Cardiac muscle cell (in vitro differentiated cells and primary cell): ENCODE measurements around the gene SZT2. TPM values are rescaled to one million over a fixed set of nuclear protein-coding genes. Genes with fewer than 3 reads are reported as not detected.
A peak's percentile ranks its signal among the peaks of the same experiment; 100 is the strongest.

Experiments
- DNase-seq, 2 donors: peaks; one replicate each; pipeline versions ENCODE4 v3.0.0 to v3.0.0-alpha.2; 2010 to 2017; ENCODE audit warnings: low read depth in 1 of 2, low spot score in 1 of 2
- H3K27ac ChIP-seq: fragments of 200-600 bp; sonication (generic); 2 replicates; pipeline ENCODE4 v1.5.1; 2016
- H3K27me3 ChIP-seq: fragments of 200-600 bp; sonication (generic); 2 replicates; pipeline ENCODE4 v1.6.0; 2016; ENCODE audit warnings: control low read depth
- H3K36me3 ChIP-seq: fragments of 200-600 bp; sonication (generic); 2 replicates; pipeline ENCODE4 v1.5.1; 2016; ENCODE audit warnings: control low read depth
- H3K4me1 ChIP-seq: fragments of 200-600 bp; sonication (generic); 2 replicates; pipeline ENCODE4 v1.8.1; 2017; ENCODE audit warnings: low read depth, mild to moderate bottlenecking, mixed run types
- H3K4me3 ChIP-seq: fragments of 200-600 bp; sonication (generic); 2 replicates; pipeline ENCODE4 v1.5.1; 2016; ENCODE audit warnings: mild to moderate bottlenecking
- H3K9me3 ChIP-seq: fragments of 200-600 bp; sonication (generic); 2 replicates; pipeline ENCODE4 v1.5.1; 2017; ENCODE audit warnings: low read depth, mild to moderate bottlenecking, control low read depth
- polyA plus RNA-seq: library from polyadenylated mRNA; unstranded; fragments of >200 nt; fragmentation: Nextera tagmentation; extraction: Ambion mirVana; gene quantifications from 2 replicates; pipeline ENCODE4 v1.2.1, GENCODE V29; 2016
- total RNA-seq: library from RNA; depleted of rRNA; stranded (reverse); fragments of >200 nt; gene quantifications from 2 replicates; pipeline ENCODE4 v1.2.3, GENCODE V29; 2016
- TF ChIP-seq, protein P1 (sequence below): IDR thresholded peaks from 2 replicates; pipeline ENCODE4 v1.5.1; 2012; ENCODE audit warnings: low read depth, mild to moderate bottlenecking, low read length

Gene SZT2
- total and polyA plus RNA-seq, 2 experiments from 2014 or later, result 11.5 to 28.2 TPM

DNA sequence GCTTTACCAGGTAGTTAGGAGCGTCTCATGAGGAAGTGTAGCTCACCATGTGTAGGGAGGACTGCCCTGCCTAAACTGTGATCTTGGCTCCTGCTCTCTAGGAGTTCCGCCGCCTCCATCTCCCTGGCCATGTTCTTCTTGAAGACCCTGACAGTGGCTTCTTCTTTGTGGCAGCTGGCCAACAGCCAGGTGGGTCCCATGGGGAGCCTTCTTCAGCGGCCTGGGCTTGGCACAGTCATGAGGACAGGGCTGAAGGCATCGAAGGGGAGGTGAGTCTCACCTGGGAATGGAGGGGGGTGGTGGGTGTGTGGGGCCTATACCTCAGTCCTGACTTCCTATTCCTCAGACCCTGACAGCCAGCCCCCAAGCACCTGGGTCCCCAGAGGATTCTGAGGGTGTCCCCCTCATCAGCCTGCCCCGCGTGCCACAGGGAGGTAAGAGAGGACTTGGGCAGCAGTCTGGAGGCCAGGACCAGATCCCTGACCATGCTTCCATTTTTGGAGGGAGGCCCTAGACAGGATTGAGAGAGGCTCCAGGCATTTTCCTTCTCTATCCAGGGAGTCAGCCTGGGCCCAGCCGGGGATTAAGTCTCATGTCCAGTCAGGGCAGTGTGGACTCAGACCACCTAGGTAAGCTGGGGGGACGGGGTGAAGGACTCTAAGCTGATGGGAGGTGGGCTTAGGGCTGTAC, 42.6 kb downstream of the SZT2 start:
- Histone ChIP-seq H3K4me3 (no peak overlapping the region), H3K9me3 (no peaks in the 10 kb centered on the region), H3K27me3 (no peaks in the 10 kb centered on the region), H3K27ac (no peak overlapping the region), H3K36me3 (peaks cover 36% of the 10 kb centered on the region), H3K4me1 (peaks cover 5% of the 10 kb centered on the region)
- DNase-seq, result no peak
- TF ChIP-seq, protein P1, sequence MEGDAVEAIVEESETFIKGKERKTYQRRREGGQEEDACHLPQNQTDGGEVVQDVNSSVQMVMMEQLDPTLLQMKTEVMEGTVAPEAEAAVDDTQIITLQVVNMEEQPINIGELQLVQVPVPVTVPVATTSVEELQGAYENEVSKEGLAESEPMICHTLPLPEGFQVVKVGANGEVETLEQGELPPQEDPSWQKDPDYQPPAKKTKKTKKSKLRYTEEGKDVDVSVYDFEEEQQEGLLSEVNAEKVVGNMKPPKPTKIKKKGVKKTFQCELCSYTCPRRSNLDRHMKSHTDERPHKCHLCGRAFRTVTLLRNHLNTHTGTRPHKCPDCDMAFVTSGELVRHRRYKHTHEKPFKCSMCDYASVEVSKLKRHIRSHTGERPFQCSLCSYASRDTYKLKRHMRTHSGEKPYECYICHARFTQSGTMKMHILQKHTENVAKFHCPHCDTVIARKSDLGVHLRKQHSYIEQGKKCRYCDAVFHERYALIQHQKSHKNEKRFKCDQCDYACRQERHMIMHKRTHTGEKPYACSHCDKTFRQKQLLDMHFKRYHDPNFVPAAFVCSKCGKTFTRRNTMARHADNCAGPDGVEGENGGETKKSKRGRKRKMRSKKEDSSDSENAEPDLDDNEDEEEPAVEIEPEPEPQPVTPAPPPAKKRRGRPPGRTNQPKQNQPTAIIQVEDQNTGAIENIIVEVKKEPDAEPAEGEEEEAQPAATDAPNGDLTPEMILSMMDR, result no peak

DNA sequence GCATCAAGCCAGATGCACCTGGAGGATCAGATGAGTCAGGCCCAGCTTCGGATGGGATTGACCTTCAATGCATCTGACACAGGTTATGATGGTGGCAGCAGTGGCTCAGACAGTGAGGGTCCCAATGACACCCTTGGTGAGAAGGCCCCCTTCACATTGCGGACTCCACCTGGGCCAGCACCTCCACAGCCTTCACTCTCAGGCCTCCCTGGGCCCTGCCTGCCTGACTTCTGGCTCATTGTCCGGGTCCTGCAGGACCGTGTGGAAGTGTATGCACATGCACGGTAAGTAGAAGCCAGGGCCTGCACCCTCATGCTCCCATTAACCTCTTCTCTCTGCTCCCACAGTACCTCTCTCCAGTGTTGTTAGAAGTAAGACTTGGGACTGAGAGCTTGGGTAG, 43.2 kb downstream of the SZT2 start:
- Histone ChIP-seq H3K36me3 (peaks cover 31% of the 10 kb centered on the region), H3K9me3 (no peaks in the 10 kb centered on the region), H3K4me3 (no peak overlapping the region), H3K27me3 (no peaks in the 10 kb centered on the region), H3K27ac (no peak overlapping the region), H3K4me1 (peaks cover 5% of the 10 kb centered on the region)
- TF ChIP-seq, protein P1, result no peak
- DNase-seq, result no peak

DNA sequence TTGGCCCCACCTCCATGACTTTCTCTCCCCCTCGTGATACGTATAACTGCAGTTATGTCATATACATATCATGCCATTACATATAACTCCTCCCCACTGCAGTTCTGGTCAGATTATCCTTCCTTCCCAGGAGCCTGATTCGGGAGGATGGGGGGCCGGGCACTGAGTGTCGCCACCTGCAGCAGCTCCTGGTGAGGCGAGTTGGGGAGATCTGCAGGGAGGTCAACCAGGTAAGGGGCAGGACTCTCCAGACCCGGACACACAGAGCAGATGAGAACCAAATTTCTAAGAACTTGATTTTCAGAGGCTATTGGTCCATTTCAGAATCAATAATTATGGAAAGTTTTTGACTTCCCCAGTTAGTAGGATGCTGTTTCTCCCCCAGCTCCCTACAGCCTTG, 44.6 kb downstream of the SZT2 start:
- peaks cover 35% of the 10 kb centered on the region for H3K36me3 ChIP-seq
- H3K27ac ChIP-seq, result no peak overlapping the region
- DNase-seq, result no peak
- peaks cover 5% of the 10 kb centered on the region for H3K4me1 ChIP-seq
- TF ChIP-seq, protein P1, result no peak
- no peaks in the 10 kb centered on the region for H3K9me3 ChIP-seq
- H3K27me3 ChIP-seq, result no peaks in the 10 kb centered on the region
- no peak overlapping the region for H3K4me3 ChIP-seq

DNA sequence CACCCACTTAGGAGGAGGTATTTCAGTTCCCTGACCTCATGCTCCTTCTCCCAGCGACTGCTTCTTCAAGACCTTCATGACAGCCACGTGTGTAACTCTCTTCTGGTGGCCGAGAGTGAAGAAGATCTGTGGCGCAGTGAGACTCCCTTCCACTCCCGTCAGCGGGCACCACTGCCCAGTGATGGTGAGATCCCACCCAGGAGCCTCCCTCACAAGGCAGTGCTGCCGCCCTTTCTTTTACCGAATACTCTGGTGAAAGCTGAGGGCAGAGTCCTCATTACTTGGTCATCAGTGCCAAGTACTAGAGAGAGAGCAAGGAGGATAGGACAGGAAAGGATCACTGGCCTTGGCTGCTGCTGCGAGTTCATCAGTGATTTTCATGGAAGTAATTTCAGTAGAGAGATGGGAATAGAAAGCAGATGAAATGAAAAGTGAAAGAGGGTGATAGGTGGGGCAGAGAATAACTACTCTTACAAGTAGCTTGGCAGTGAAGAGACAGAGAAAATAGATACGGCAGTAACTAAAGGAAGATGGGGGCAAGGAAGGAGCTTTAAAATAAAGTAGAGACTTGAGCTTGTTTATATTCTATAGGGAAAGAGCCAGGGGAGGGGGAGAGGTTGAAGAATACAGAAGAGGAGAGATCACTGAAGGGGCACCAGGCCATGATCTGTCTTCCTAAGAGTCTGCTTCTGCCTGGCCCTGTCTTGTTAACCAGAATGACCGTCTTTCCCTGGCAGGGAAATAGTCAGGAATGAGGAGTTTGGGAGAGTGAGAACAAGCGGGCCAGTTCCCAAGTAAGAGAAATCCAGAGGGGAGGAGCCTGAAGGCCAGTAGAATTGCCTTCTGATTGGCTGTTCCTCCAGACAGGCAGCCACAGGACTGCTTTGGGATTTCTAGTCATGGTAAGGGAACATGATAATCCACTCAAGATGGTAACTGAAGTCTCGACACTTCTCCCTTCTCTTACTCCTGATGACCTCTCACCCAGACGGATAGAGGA, 45.7 kb downstream of the SZT2 start:
- H3K36me3 ChIP-seq, result peaks cover 43% of the 10 kb centered on the region
- H3K9me3 ChIP-seq, result no peaks in the 10 kb centered on the region
- TF ChIP-seq, protein P1, result no peak
- H3K4me1 ChIP-seq, result peaks cover 5% of the 10 kb centered on the region
- H3K4me3 ChIP-seq, result no peak overlapping the region
- H3K27ac ChIP-seq, result peak overlapping the region; percentile 23
- no peaks in the 10 kb centered on the region for H3K27me3 ChIP-seq
- peak; percentile 53 to 79 for DNase-seq

DNA sequence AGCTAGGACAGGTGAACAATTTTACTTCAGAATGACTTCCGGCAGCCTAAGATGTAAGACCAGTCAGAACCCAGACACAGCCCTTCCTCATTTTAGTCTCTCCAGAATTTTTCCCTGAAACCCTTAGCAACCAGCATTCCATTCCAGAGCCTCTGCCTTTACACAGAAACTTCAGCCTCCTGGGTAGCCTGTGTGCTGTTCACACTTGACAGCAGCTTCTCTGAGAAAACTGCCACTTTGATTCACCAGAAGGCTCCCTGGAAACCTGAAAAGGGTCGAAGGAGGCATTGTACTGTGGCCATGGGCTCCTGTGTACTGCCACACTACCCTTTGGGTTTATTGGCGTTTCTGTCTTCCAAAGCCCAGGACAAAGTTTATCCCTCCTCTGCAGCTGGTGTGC, 46.7 kb downstream of the SZT2 start:
- TF ChIP-seq, protein P1, result no peak
- Histone ChIP-seq H3K9me3 (no peaks in the 10 kb centered on the region), H3K4me1 (peaks cover 5% of the 10 kb centered on the region), H3K27ac (no peak overlapping the region), H3K36me3 (peaks cover 41% of the 10 kb centered on the region), H3K27me3 (no peaks in the 10 kb centered on the region), H3K4me3 (no peak overlapping the region)
- DNase-seq, result no peak
